Mucosa of descending colon (tissue), 3 donors: ENCODE results near the gene ZNF646. TPM values are rescaled to one million over a fixed set of nuclear protein-coding genes. Genes with fewer than 3 reads are reported as not detected.
A peak's percentile ranks its signal among the peaks of the same experiment; 100 is the strongest.

ENCODE experiments used
- ATAC-seq: fragments of 200-7000 bp; cut with Tn5 transposase; one replicate; pipeline ENCODE4 v1.9.1; 2020; ENCODE audit warnings: mild to moderate bottlenecking, moderate library complexity
- DNase-seq, 3 donors: peaks; one replicate each; pipeline ENCODE4 v3.0.0-alpha.2; 2020
- H3K36me3 ChIP-seq: fragments of 200-600 bp; one replicate; pipeline ENCODE4 v1.8.0; 2021; ENCODE audit warnings: low read depth, mild to moderate bottlenecking
- H3K4me1 ChIP-seq: fragments of 200-600 bp; one replicate; pipeline ENCODE4 v1.8.0; 2021; ENCODE audit warnings: low read depth, mild to moderate bottlenecking
- H3K4me3 ChIP-seq: fragments of 200-600 bp; one replicate; pipeline ENCODE4 v1.8.0; 2021; ENCODE audit warnings: mild to moderate bottlenecking
- H3K9me3 ChIP-seq: fragments of 200-600 bp; one replicate; pipeline ENCODE4 v1.8.0; 2021; ENCODE audit warnings: mild to moderate bottlenecking
- intact Hi-C, 2 donors: fragments of 100-400 bp; cut with DNase I in 1 of 2; cut with micrococcal nuclease in 1 of 2; formaldehyde crosslinking; loops; one replicate each; pipeline versions ENCODE4 v1.11.0 to v1.11.1; 2022; cut with DNase I, micrococcal nuclease
- total RNA-seq, 3 donors: library from RNA; stranded (reverse); fragmentation: NEBNext Ultra II Directional in 2 of 3; extraction: Animal tissue kit (Norgen Biotek cat#: 25700) in 2 of 3; gene quantifications; one replicate each; pipeline versions ENCODE4 v1.2.1 to v1.2.4, GENCODE V29; 2021 to 2023
- TF ChIP-seq, protein P1 (sequence below): fragments of 200-600 bp; IDR thresholded peaks from one replicate; pipeline ENCODE4 v1.8.0; 2022; ENCODE audit warnings: antibody characterized with exemption, mild to moderate bottlenecking
- donor health status: DM: no; HTN: no; CAD: no; lungs with moderate emphysema.
- donor health status: DM: no; HTN: no; CAD: no.
- donor health status: DM: no; HTN: yes; CAD: no.

ZNF646 gene
- total RNA-seq, 3 donors from 2014 or later, result 19.1 to 20.3 (median 20.0) TPM

DNA sequence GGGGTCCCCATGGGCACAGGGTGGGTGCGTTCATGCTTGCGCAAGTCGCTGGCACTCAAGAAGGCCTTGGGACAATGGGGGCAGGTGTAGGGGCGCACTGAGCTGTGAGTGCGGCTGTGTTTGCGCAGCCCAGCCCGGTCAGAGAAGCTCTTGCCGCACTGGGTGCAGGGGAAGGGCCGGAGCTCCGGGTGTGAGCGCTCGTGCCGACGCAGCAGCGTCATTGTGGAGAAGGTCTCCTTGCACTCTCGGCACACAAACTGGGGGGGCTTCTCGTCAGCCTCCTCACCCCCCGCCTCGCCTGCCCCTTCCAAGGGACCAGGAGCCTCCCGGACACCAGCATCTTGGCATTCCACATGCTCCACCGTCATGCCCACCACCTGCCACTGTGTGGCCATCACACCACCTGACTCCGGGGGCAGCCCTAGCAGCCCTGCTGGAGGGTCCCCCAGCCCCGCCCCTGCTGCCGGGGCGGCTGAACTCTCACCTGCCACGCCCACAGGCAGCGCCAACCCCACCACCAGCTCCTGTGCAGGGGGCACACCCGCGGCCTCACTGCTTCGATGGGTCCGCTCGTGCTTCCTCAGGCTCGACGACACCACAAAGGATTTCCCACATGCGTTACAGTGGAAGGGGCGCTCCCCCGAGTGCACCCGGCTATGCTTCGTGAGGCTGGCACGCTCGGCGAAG is 13.0 kb upstream of the ZNF646 start:
- Histone ChIP-seq H3K4me1 (peaks cover 6% of the 10 kb centered on the region), H3K9me3 (no peaks in the 10 kb centered on the region), H3K4me3 (no peak overlapping the region), H3K36me3 (no peaks in the 10 kb centered on the region)
- intact Hi-C loops, result no loop called here
- TF ChIP-seq, protein P1, sequence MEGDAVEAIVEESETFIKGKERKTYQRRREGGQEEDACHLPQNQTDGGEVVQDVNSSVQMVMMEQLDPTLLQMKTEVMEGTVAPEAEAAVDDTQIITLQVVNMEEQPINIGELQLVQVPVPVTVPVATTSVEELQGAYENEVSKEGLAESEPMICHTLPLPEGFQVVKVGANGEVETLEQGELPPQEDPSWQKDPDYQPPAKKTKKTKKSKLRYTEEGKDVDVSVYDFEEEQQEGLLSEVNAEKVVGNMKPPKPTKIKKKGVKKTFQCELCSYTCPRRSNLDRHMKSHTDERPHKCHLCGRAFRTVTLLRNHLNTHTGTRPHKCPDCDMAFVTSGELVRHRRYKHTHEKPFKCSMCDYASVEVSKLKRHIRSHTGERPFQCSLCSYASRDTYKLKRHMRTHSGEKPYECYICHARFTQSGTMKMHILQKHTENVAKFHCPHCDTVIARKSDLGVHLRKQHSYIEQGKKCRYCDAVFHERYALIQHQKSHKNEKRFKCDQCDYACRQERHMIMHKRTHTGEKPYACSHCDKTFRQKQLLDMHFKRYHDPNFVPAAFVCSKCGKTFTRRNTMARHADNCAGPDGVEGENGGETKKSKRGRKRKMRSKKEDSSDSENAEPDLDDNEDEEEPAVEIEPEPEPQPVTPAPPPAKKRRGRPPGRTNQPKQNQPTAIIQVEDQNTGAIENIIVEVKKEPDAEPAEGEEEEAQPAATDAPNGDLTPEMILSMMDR, result no peak
- DNase-seq (no peak), ATAC-seq (no peak)

DNA sequence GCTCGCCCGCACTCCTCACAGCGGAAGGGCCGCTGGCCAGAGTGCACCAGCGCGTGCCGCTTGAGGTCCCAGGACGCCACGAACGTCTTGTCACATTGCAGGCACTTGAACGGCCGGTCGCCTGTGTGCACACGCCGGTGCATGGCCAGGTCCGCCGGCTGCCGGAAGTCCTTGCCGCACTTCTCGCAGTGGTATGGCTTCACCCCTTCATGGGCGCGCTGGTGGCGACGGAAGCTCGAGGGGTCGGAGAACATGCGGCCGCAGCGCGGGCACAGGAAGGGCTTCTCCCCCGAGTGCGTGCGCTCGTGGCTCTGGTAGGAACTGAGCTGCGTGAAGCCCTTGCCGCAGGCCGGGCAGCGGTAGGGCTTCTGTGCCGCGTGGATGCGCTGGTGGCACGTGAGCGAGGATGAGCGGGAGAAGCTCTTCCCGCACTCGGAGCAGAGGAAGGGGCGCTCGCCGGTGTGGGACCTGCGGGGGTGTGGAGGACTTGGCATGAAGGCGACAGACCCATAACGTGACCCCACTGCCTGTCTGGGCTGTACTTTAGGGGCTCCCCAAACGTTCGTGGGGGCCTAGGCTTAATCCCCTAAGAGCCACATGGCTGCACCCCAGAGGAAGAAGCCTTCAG is 12.3 kb upstream of the ZNF646 start:
- Histone ChIP-seq H3K4me3 (no peak overlapping the region), H3K4me1 (peaks cover 6% of the 10 kb centered on the region), H3K9me3 (no peaks in the 10 kb centered on the region), H3K36me3 (no peaks in the 10 kb centered on the region)
- intact Hi-C loops, result no loop called here
- DNase-seq (no peak), ATAC-seq (no peak)
- TF ChIP-seq, protein P1, result no peak

DNA sequence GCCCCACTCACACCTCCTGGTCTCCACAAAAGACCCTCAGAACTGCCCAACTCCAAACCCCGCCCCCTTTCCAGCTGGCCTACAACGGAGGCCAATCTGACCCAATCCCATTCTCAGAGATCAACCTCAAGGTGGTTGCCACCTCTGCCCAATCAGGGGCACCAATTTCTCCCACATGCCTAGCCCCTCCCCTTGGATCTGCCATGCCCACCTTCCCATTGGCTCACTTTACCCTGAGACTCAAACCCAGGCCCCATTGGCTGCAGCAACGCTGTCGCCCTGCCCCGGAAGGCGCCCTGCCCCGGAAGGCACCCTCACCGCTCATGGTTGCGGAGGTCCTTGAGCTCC is 10.8 kb upstream of the ZNF646 start:
- no peak for ATAC-seq
- no peaks in the 10 kb centered on the region for H3K9me3 ChIP-seq
- intact Hi-C loops, result no loop called here
- peaks cover 6% of the 10 kb centered on the region for H3K4me1 ChIP-seq
- H3K36me3 ChIP-seq, result no peaks in the 10 kb centered on the region
- no peak for DNase-seq
- TF ChIP-seq, protein P1, result no peak
- no peak overlapping the region for H3K4me3 ChIP-seq

DNA sequence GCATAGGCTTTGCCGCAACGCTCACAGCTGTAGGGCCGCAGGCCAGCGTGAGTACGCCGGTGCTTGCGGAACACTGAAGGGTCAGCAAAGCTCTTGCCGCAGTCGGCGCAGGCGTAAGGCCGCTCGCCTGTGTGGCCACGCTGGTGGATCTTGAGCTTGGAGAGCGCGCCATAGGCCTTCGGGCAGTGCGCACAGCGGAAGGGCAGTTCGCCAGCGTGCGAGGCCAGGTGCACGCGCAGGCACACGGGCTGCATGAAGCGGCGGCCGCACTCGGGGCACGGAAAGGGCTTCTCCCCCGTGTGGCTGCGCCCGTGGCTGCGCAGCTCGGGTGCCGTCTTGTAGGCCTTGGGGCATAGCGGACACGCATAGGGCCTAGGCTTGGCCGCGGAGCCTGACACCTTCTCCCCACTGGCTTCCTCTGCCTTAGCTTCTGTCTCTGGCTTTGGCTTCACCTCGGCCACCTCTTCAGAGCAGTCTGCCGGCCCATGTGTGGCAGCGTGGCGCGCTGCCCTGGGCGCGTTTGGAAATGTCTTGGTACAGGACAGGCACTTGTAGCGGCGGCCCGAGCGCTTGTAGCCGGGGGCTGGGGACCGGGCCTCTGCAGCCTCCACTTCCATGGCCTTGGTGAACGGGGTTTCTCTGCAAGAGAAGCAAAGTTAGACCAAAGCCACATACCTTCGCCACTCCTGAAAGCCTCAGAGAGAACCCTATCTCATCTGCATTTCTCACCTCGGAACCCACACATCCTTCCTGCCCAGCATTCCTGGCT is 10.2 kb upstream of the ZNF646 start:
- Histone ChIP-seq H3K36me3 (no peaks in the 10 kb centered on the region), H3K9me3 (no peaks in the 10 kb centered on the region), H3K4me1 (peaks cover 6% of the 10 kb centered on the region), H3K4me3 (no peak overlapping the region)
- TF ChIP-seq, protein P1, result no peak
- DNase-seq, result no peak
- peak; percentile 47 for ATAC-seq
- intact Hi-C loops, result no loop called here

DNA sequence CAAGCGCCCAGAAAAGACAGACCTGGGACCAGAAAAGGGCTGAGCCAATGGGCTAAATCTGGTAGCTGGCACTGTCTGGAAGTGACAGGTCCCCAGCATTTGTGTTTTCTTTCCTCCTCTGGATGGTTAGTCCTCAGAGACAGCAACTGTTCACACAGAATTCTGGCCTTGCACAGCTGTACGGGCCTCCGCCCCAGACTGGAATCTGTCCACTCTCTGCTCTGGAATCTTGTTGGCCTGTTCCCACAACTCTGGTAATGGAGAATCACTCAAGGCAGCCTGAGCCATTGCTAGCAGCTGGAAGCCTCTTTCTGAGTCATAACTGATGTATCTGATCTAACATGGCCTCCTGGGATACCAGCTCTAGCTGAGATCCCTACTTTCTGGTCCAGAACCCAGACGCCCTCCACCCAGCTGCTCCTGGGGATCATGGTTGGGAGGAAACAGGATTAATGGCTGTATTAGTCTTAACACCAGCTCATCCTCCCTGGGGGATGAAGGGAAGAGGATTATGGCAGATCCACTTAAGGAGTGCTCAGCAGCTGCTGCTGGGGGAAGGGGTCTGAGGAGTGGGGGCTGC is 9.2 kb upstream of the ZNF646 start:
- TF ChIP-seq, protein P1, result no peak
- Histone ChIP-seq H3K36me3 (no peaks in the 10 kb centered on the region), H3K4me1 (peaks cover 6% of the 10 kb centered on the region), H3K4me3 (no peak overlapping the region), H3K9me3 (no peaks in the 10 kb centered on the region)
- ATAC-seq (peak; percentile 59), DNase-seq (peak in 1 of 3 donors; percentile 21)
- intact Hi-C loops, result no loop called here
